ENCODE results near the gene CTDSP1. TPM values are rescaled to one million over a fixed set of nuclear protein-coding genes. Genes with fewer than 3 reads are reported as not detected.

CTDSP1 gene
- total RNA-seq, 1 experiment from 2014 or later, result 52.3 TPM

DNA sequence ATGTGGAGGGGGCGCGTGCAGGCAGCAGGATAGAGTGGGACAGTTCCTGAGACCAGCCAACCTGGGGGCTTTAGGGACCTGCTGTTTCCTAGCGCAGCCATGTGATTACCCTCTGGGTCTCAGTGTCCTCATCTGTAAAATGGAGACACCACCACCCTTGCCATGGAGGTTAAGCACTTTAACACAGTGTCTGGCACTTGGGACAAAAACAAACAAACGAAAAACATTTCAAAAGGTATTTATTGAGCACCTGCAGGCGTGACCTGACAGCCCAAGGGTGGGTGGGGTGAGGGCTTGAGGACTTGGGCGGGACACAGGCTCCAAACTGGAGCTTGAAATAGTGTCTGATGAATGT is 4.6 kb upstream of the CTDSP1 start:
- Histone ChIP-seq H3K23ac (ENCODE audit: insufficient read length, low read depth, low read length) (no peak overlapping the region), H2BK5ac (ENCODE audit: insufficient read length, low read length) (no peak overlapping the region), H2BK12ac (ENCODE audit: insufficient read length, low read depth, low read length) (no peak overlapping the region), H2BK120ac (ENCODE audit: low read depth, low read length, poor library complexity, severe bottlenecking) (no peak overlapping the region), H3K9me3 (ENCODE audit: control insufficient read depth, low read depth, low read length) (no peaks in the 10 kb centered on the region), H3K27me3 (ENCODE audit: insufficient read depth, low read length) (peaks cover 20% of the 10 kb centered on the region), H4K8ac (replicated peaks; ENCODE audit: insufficient read length, low read depth, low read length) (no peak overlapping the region), H3K4me1 (ENCODE audit: insufficient read depth, low read length) (no peaks in the 10 kb centered on the region; the same call in 1 of the 2 replicates), H2BK15ac (ENCODE audit: low read depth, low read length) (no peak overlapping the region), H3K14ac (ENCODE audit: insufficient read depth, low read length) (no peak overlapping the region), H2AFZ (ENCODE audit: low read length) (no peak overlapping the region), H4K5ac (ENCODE audit: insufficient read length, low read depth, low read length) (no peak overlapping the region), H4K20me1 (ENCODE audit: control insufficient read depth, insufficient read depth, insufficient read length) (no peaks in the 10 kb centered on the region), H3K56ac (ENCODE audit: insufficient read length, low read depth, low read length) (no peak overlapping the region), H3K79me2 (ENCODE audit: insufficient read depth, low read length) (no peaks in the 10 kb centered on the region), H3K9ac (ENCODE audit: extremely low read depth, insufficient read length, low read length) (no peak overlapping the region), H3K4ac (ENCODE audit: low read depth, low read length) (no peak overlapping the region), H3K27ac (ENCODE audit: insufficient read length, low read depth, low read length) (no peak overlapping the region), H2BK20ac (ENCODE audit: low read depth, low read length, poor library complexity, severe bottlenecking) (no peak overlapping the region), H3K4me2 (ENCODE audit: insufficient read depth, insufficient read length, low read length) (peak overlapping the region; percentile 93), H2AK5ac (ENCODE audit: insufficient read length, low read length) (no peak overlapping the region), H3K18ac (ENCODE audit: insufficient read length, low read depth, low read length) (no peak overlapping the region), H3T11ph (ENCODE audit: low read length) (no peak overlapping the region), H3K23me2 (ENCODE audit: insufficient read length, low read depth, low read length, poor library complexity, severe bottlenecking) (peaks cover 29% of the 10 kb centered on the region), H3K79me1 (ENCODE audit: insufficient read depth, low read depth, low read length, poor library complexity, severe bottlenecking) (no peaks in the 10 kb centered on the region), H4K91ac (ENCODE audit: insufficient read length, low read depth, low read length) (no peak overlapping the region)
- Mint-ChIP-seq H3K4me3 (peak overlapping the region in 1 of 2 experiments; percentile 71; a peak in 3 of 5 replicates), H3K9me3 (no peaks in the 10 kb centered on the region; a peak in 1 of 5 replicates), H3K27me3 (ENCODE audit: low read depth) (peaks cover 46% of the 10 kb centered on the region), H3K4me1 (peaks cover 26 to 45% of the 10 kb centered on the region in 2 experiments), H3K36me3 (ENCODE audit: insufficient read depth in 1 of 3, low read depth in 3 of 3) (no peaks in the 10 kb centered on the region), H3K27ac (no peak overlapping the region)
- no CpG with 5 or more reads among the region's 6 CpGs for WGBS (ENCODE audit: extremely low coverage, insufficient read length, low lambda C conversion rate)
- TF ChIP-seq, protein P1, sequence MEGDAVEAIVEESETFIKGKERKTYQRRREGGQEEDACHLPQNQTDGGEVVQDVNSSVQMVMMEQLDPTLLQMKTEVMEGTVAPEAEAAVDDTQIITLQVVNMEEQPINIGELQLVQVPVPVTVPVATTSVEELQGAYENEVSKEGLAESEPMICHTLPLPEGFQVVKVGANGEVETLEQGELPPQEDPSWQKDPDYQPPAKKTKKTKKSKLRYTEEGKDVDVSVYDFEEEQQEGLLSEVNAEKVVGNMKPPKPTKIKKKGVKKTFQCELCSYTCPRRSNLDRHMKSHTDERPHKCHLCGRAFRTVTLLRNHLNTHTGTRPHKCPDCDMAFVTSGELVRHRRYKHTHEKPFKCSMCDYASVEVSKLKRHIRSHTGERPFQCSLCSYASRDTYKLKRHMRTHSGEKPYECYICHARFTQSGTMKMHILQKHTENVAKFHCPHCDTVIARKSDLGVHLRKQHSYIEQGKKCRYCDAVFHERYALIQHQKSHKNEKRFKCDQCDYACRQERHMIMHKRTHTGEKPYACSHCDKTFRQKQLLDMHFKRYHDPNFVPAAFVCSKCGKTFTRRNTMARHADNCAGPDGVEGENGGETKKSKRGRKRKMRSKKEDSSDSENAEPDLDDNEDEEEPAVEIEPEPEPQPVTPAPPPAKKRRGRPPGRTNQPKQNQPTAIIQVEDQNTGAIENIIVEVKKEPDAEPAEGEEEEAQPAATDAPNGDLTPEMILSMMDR (conservative IDR thresholded peaks at IDR 0.05), result no peak
- DNase-seq, result no peak

Data from H9 (cell line).